HG03064 (cell line): Measurements from ENCODE around the gene CAPN9.

ENCODE experiments used
- ATAC-seq: cut with Tn5 transposase; IDR thresholded peaks from one replicate; pipeline ENCODE4 v1.9.1; 2021; ENCODE audit warnings: low read depth; ENCODE audit not compliant: unreplicated experiment

Gene CAPN9

DNA sequence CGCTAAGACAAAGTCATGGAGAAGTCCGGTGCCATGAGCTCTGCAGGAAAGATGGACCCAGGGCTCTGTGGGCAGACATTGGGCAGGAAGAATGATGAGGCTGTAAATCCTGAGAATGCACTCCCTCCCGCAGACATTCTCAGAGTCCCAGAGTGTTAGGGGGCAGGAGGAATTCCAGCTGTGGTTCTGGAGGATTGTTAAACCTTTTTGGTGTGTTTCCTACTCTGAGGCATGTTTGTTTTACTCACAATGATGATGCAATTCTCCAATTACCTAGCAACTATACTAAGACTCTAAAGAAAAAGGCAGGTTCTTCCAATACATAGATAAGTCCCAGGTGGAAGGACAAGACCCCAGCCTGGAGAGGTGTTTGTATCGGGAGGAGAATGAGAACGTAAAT is 2.8 kb upstream of the CAPN9 start:
- ATAC-seq: no peak

DNA sequence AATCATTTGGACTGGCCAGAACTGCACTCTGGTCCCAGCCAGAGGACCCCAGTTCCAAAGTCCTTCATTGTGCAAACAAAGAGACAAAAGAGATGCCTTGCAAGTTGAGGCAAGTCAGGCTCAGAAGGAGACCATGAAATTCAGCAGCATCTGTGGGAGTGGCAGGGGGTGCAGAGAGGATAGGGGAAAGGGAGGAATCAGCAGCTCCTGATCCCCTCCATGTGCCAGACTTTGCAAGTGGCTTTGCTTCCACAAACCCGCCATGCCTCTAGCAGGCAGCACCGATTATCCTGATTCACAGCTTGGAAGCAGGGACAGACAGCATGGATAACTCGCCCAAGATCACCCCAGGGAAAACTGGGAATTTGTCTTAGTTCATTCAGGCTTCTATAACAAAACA is 2.1 kb upstream of the CAPN9 start:
- ATAC-seq: no peak

DNA sequence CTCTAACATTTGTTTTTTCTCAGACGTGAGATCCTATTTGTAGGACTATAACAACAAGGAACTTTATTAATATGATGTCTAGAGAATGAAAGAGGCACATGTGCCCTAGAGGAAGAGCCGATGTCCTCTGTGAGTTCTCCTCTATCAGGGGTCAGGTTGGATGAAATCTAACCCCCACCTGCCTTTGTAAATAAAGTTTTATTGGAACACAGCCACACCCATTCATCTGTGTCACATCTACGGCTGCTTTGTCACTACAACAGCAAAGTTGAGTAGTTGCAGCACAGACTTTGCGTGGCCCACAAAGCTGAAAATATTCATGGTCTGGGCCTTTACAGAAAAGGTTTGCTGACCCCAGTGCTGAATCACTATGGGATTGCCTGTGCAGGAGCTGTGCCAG is 571 bp upstream of the CAPN9 start:
- ATAC-seq: no peak

DNA sequence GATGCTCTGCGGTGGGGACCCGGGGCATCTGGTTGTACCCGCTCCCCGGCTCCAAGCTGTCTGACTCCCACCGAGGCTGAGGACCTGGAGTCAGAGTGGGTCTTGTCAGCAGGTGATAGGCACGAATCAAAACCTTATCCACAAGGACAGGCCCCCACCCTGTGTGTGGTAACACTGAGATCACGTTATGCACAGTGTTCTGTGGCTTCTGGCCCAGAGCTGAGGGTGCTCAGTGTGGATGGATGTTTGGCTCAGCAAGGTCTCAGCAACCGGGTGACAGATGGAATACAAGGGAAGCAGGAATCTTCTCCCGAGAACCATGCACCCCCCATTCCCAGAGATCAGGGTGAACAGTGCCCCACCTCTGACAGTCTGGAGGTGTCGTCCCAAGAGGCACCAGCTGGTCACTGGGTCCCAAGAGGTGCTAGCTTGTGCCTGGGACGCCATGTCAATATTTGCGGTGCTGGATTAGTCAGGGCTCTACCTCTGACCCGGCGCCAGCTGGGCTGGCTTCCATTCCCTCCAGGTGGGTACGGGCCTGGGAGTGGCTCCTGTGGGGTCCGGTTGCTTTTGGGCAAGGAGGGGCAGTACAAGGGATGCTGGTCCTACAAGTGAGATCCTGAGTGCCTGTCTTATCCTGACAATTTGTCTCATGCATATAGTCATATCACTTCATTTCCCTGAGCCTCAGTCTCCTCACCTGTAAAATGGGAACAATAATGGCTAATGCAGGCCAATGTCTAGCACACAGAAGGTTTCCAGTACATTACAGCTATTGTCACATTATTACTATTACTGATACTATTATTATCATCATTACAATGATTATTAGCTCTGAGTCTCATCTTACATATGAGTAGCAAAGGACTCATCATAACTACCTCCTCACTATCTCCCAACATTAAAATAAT is 957 bp downstream of the CAPN9 start:
- no peak for ATAC-seq

DNA sequence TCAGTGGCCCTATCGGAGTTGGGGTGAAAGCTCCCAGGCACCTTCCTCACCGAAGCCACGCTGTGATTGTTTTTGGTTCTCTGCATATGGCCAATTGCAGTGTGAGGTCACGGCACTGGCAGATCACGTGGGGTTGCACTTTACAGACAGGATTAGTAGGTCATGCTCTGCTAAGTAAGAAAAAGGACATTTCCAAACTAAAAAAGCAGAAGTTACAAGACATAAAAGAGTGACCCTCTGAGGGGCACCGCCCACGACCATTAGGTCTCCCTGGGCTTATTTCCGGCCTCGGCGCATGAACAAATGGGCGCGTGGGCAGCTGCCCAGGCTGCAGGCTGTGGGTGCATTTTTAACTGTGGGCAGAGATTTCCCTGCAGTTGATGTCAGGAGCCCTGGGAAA is 2.0 kb downstream of the CAPN9 start:
- no peak for ATAC-seq

DNA sequence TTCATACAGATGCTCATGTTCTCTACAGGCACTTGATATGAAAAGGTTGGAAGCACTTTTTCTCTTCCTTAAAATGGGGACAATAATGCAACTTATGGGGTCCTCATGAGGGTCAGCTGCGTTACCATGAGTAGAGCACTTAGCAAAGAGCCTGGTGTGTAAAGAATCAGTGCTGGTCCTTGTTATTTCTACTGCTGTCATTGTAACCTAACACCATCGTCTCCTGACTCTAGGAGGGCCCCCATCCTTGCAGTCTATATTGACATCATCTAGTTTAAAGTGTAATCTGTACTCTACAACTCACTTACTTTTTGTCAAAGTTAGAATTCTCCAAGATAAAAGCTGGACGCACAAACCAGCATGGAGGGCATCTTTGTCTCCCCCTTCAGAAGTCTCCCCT is 2.4 kb downstream of the CAPN9 start:
- no peak for ATAC-seq

DNA sequence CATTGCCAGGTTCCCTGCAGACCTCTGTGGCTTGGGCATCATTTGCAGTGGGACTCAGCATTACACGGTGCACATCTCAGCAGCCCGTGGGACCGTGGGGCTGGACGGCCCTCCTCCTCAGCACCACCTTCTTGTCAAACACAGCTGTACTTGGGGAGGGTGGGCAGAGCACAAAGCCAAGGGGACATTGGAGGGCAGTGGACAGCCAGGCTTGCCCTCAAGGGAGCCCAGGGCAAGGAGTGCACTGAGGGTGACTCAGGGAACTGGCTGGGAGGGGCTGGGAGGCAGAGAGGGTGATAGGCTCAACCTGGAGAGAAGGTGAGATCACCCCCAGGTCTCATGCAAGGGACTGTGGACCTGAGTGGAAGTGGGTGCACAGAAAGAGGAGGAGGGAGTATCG is 3.4 kb downstream of the CAPN9 start:
- no peak for ATAC-seq

DNA sequence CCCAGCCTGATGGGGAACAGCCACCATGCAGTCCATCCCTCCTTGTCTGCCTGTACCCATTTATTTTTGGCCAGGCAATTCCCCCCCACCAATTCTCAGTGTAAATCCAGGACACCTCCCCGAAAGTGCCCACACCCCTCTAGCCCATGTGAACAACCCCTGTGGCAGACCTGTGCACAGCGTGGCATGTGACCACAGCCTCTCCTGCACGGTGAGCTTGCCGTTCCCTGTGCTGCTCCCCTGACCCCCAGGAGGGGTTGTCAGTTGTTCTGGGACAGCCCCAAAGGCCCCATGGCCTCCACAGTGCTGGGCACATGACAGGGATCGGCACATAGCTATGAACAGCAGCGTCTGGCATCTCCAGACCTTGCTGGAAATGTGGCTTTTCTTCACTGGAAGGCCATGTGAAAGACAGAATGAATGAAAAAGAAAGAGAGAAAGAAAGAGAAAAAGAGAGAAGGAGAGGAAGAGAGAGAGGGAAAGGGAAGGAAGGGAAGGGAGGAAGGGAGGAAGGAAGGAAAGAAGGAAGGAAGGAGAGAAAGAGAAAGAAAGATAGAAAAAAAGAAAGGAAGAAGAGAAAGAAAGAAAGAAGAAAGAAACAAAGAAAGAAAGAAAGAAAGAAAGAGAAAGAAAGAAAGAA is 3.9 kb downstream of the CAPN9 start:
- ATAC-seq: no peak

DNA sequence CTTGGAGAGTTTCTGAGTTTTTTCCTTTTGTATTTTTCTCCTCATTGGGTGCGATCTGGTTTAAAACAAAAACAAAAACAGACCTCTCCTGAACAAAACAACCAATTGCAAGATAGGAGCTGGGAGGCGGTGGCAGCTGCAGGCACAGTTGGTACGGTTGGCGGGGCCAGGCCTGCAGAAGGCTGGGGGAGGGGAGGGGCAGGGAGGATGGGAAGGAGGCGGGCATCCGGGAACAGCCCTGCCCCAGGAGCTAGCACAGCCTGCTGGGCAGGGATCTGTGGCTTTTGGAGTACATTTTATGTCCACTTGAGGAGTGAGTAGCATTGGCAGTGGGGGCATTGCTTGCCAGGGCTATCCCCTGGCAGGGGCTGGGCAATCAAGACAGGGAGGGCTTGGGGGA is 5.2 kb downstream of the CAPN9 start:
- no peak for ATAC-seq

DNA sequence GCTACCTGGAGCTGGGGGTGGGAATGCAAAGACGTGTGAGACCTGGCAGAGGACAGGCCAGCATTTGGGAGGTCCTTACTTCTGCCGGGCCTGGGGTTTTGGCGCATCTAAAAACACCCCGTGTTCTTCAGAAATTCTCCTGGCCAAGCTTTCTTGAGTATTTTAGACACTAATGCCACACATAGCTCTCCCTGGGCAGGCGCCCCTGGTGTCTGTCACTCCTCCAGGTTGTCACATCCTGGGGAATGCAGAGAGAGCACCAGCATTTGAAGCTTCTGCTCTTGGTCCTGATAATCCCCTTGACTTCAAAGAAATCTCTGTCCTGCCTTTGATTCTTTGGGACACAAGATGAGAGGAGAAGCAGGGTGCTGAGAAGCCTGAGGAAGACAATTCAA is 6.0 kb downstream of the CAPN9 start:
- ATAC-seq: no peak

DNA sequence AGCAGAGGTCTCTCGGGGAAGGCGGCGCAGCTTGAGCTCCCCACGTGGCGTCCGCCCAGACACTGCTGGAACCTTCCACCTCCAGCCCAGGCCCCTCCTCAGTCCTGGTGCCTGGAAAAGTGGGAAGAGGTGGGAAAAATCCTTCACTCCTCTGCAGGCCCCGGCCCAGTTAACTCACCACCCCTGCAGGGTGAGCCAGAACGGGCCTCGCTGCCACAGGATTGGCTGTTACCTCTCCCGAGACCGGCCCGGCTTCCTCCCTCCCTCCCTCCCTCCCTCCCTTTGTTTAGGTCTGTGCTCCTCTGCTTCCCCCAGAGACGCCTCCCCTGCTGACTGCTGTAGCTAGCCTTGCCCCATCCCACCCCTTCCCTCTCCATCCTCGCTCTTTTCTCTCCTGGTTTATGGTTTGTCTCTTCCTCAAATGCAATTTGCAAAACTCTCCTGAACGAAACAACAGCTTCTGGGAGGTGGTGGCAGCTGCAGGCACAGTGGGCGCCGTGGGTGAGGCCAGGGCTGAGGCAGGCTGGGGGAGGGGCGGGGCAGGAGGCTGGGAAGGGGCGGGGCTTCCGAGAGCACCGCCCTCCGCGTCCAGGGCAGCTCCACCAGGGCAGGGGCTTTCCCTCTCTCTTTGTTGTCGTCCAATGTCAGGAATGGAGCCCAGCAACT is 6.5 kb downstream of the CAPN9 start:
- ATAC-seq: no peak

DNA sequence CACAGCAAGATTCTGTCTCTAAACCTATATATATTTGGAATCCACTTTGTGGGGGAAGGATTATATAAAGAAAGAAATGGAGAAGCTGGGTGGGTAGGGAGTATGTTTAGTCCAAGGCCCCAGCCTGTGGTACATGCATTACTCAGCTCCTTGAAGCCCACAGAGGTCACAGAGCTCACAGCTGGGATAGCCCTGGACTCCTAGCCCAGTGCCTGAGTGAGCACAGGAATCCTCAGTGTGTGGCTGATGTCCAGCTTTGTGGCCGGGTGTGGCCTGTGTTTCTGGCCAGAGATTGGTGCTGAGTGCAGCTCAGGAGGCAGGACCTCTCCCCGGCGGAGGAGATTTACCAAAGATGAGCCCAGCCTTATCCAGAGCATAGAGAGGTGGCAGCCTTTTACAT is 7.6 kb downstream of the CAPN9 start:
- no peak for ATAC-seq

DNA sequence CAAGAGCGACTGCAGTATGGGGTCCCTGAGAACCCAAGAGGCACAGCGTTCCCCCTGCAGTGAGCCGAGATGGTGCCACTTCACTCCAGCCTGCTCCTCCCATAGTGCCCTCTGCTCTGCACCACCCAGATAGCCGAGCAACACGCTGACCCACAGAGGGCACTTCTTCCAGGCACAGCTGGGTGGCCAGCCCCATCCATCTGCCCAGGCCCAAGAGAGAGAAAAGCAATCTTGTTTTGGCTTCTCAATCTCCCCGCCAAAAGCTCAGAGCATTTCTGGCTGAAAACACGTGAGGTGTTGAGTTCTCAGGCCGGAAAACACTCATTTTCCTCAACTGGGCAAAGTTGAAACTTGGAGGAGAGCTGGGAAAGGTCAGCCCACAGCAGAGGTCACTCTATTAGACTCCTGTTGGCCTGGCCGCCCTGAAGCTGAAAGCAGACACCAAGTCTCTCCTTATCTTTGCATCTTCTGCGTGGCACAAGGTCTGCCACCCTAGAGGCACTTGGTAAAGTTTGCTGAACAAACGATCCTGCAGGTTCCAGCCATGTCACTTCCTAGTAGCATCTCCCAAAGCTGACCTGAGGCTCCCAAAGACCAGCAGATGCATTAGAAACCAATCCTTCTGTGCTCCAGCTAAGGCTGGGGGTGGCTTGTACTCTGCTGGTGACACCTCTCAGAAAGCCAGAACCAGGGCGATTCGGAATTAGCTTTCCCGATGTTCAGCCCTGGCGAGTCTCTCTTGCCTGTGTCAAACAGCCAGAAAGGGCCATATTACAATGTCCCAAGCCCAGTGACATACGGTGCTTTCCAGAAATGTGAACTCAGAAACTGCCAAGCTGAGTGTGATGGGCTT is 10.9 kb downstream of the CAPN9 start:
- ATAC-seq: no peak

DNA sequence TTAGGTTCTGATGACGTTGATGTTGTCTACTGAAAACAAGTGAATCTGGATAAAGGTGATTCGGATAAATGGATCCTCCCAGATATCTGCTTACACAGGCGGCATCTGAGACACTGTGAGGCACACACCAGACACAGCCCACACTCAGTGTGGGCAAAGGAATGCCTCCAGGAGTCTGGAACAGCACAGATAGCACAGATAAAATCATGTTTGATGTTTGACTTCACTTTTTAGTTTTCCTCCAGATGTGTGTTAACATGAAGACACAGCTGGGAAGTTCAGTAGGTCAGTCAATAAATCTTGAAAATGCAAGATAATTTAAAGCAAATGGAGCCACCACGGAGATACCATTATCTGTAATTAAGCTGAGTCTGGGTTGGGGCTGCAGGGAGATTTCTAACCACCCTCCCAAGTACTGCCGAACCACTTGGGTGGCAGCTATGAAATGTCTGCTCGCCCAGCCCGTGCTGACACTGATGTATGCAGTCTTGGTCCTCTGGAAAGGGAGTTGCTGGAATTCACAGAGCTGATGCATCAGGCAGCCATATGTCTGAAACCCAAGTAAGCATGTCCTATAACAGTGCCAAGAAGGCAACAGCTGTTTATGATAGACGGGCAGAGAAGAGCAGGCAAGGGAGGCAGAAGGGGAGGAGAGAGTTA is 11.7 kb downstream of the CAPN9 start:
- ATAC-seq: no peak

DNA sequence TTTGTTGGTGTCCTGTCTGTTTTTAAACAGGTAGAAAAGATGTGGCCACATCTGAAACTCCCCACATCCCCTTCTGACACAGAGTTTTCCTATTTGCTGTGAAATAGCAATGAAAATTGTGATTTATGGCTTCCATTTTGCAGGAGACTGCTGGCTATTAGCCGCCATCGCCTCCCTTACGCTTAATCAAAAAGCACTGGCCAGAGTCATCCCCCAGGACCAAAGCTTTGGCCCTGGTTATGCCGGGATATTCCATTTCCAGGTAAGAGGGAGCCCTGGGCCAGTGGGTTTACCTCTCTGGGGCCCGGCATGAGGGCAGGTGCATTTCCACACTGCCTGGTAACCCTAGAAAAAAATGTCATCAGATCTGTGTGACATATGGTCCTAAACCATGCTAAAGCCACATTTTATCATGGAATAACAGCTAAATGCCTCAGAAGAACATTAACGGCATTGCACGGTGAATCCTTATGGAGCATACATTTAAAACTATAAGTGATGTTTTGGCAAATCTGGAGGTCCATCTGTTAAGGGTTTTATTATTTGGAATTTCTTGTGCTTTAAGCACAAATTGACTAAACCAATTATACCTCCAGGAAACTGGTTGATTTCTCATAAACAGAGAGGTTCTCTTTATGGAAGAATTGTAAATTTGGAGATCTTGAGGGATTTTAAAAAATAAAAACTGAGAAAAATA is 12.3 kb downstream of the CAPN9 start:
- ATAC-seq: no peak

DNA sequence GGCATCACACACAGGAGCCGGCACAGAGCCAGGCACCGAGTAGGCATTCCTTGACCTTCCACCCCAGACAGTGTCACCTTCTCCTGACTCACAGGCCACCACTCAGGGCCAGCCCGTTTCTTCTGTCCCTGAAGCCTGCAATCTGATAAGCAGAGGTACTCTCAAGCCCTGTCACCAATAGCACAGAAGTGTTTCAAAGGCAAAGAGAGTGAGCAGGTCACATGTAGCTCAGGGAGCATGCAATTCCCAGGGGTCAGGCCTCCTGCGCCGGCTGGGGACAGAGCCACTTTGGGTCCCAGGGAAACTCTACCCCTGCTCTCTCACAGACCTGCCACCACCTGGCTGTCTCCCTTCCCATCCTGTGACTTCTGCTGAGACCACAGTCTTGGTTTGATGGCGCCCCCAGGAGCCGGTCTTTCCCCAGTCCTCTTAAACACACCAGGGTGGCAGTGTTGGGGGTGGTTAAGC is 13.2 kb downstream of the CAPN9 start:
- no peak for ATAC-seq

DNA sequence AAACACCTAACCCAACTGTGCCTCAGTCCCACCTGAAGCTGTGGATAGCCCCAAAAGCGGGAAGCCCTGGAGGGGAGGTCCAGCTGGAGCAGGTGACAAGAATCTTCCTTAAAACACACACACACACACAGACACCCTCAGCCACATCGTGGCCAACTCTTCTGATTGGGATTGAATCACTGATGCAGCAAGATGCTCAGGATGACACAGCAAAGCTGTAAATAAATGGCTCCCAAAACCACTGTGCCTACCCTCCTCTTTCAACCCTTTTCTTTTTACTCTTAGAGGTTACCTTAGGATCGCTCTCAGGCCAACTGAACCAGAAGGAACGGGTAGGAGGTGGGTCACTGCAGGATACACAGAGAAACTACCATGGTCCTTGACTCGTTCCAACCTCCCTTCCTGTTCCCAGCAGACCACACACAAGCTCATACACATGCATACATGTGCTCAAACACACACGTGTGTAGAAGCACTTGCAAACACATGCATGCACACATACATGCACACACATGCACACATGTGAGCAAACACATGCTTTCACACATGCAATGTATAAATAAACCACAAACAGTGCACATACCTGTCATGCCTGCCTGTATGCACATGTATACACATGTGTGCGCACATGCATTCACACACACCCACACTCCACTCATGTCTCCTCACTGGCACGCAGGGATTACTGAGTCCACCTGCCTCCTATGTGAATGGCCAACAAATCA is 14.4 kb downstream of the CAPN9 start:
- ATAC-seq: no peak

DNA sequence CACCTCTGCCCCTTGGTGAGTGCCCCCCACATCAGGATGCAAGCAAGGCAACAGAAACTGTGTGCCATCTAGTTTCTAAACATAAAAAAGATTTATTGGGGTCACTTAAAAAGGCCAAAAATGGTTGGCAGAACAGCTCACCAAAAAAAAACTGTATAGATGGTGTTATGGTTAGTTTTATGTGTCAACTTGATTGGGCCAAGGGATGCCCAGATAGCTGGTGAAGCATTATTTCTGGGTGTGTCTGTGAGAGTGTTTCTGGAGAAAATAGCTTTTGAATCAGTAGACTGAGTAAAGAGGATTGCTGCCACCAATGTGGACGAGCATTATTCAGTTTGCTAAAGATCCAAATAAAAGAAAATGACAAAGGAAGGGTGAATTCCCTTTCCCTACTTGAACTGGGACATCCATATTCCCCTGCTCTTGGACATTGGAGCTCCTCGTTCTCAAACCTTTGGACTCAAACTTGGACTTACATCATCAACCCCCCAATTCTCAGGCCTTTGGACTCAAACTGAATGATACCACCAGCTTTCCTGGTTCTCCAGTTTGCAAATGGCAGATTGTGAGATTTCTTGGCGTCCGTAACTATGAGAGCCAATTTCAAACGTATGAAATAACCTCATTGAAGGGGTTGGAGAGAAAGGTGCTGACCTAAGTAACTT is 16.9 kb downstream of the CAPN9 start:
- ATAC-seq: no peak
